Measurements from ENCODE around the gene PITX1. TPM values are rescaled to one million over a fixed set of nuclear protein-coding genes. Genes with fewer than 3 reads are reported as not detected.
A peak's percentile ranks its signal among the peaks of the same experiment; 100 is the strongest.

The PITX1 gene
- total RNA-seq, 1 donor from 2014 or later: 141 TPM

GRCh38 chr5:135019314-135019713 lies 14.7 kb downstream of the PITX1 start:
- H3K4me1 ChIP-seq: peaks cover 8% of the 10 kb centered on the region
- TF ChIP-seq POLR2A (IDR thresholded peaks at IDR 0.05) (no peak), POLR2AphosphoS5 (IDR thresholded peaks at IDR 0.05; ENCODE audit: insufficient read depth in 1 of 2, low read depth in 1 of 2) (no peak), CTCF (IDR thresholded peaks at IDR 0.05) (no peak)
- intact Hi-C loops (cut with DNase I): no loop called here
- H3K27ac ChIP-seq: no peak overlapping the region
- H3K4me3 ChIP-seq: no peak overlapping the region
- H3K36me3 ChIP-seq: no peaks in the 10 kb centered on the region
- DNase-seq (ENCODE audit: extremely low spot score in 2 of 2): no peak
- H3K27me3 ChIP-seq: no peaks in the 10 kb centered on the region
- no peaks in the 10 kb centered on the region for H3K9me3 ChIP-seq

GRCh38 chr5:135018457-135018856 lies 15.6 kb downstream of the PITX1 start:
- H3K27me3 ChIP-seq: no peaks in the 10 kb centered on the region
- no peaks in the 10 kb centered on the region for H3K9me3 ChIP-seq
- H3K4me1 ChIP-seq: peaks cover 13% of the 10 kb centered on the region
- H3K27ac ChIP-seq: no peak overlapping the region
- no peak overlapping the region for H3K4me3 ChIP-seq
- no peak for DNase-seq (ENCODE audit: extremely low spot score in 2 of 2)
- TF ChIP-seq POLR2AphosphoS5 (IDR thresholded peaks at IDR 0.05; ENCODE audit: insufficient read depth in 1 of 2, low read depth in 1 of 2) (no peak), POLR2A (IDR thresholded peaks at IDR 0.05) (no peak), CTCF (IDR thresholded peaks at IDR 0.05) (no peak)
- no peaks in the 10 kb centered on the region for H3K36me3 ChIP-seq
- intact Hi-C loops (cut with DNase I): no loop called here

GRCh38 chr5:135016861-135017290 lies 17.2 kb downstream of the PITX1 start:
- Histone ChIP-seq H3K36me3 (no peaks in the 10 kb centered on the region), H3K27me3 (no peaks in the 10 kb centered on the region), H3K9me3 (no peaks in the 10 kb centered on the region), H3K27ac (no peak overlapping the region), H3K4me3 (no peak overlapping the region), H3K4me1 (peaks cover 13% of the 10 kb centered on the region)
- TF ChIP-seq POLR2AphosphoS5 (IDR thresholded peaks at IDR 0.05; ENCODE audit: insufficient read depth in 1 of 2, low read depth in 1 of 2) (no peak), POLR2A (IDR thresholded peaks at IDR 0.05) (no peak), CTCF (IDR thresholded peaks at IDR 0.05) (no peak)
- DNase-seq (ENCODE audit: extremely low spot score in 2 of 2): no peak
- intact Hi-C loops (cut with DNase I): no loop called here

GRCh38 chr5:135015942-135016341 lies 18.1 kb downstream of the PITX1 start:
- Histone ChIP-seq H3K27ac (no peak overlapping the region), H3K9me3 (no peaks in the 10 kb centered on the region), H3K27me3 (no peaks in the 10 kb centered on the region), H3K36me3 (no peaks in the 10 kb centered on the region), H3K4me1 (peaks cover 13% of the 10 kb centered on the region), H3K4me3 (no peak overlapping the region)
- TF ChIP-seq CTCF (IDR thresholded peaks at IDR 0.05): no peak
- TF ChIP-seq POLR2A (IDR thresholded peaks at IDR 0.05): no peak
- TF ChIP-seq POLR2AphosphoS5 (IDR thresholded peaks at IDR 0.05; ENCODE audit: insufficient read depth in 1 of 2, low read depth in 1 of 2): no peak
- intact Hi-C loops (cut with DNase I): no loop called here
- no peak for DNase-seq (ENCODE audit: extremely low spot score in 2 of 2)

GRCh38 chr5:135013947-135014570 lies 20.0 kb downstream of the PITX1 start:
- no peaks in the 10 kb centered on the region for H3K27me3 ChIP-seq
- DNase-seq (ENCODE audit: extremely low spot score in 2 of 2): peak; percentile 31 to 76
- peaks cover 13% of the 10 kb centered on the region for H3K4me1 ChIP-seq
- no peak overlapping the region for H3K27ac ChIP-seq
- TF ChIP-seq POLR2AphosphoS5 (IDR thresholded peaks at IDR 0.05; ENCODE audit: insufficient read depth in 1 of 2, low read depth in 1 of 2) (no peak), POLR2A (IDR thresholded peaks at IDR 0.05) (no peak), CTCF (IDR thresholded peaks at IDR 0.05) (no peak)
- no peaks in the 10 kb centered on the region for H3K36me3 ChIP-seq
- no peaks in the 10 kb centered on the region for H3K9me3 ChIP-seq
- intact Hi-C loops (cut with DNase I): no loop called here
- H3K4me3 ChIP-seq: no peak overlapping the region
